Neural progenitor cell (in vitro differentiated cells): ENCODE measurements around the gene R3HCC1L. TPM values are rescaled to one million over a fixed set of nuclear protein-coding genes. Genes with fewer than 3 reads are reported as not detected.

Source experiments
- DNase-seq: peaks from one replicate; pipeline ENCODE4 v3.0.0-alpha.2; 2016; ENCODE audit warnings: low spot score
- H2AFZ ChIP-seq: fragments of 200-600 bp; sonication (generic); replicated peaks from 2 replicates; pipeline ENCODE4 v1.6.1; 2016; ENCODE audit warnings: antibody characterized with exemption
- H3F3A ChIP-seq: fragments of 200-600 bp; sonication (generic); 2 replicates; pipeline ENCODE4 v1.6.1; 2016; ENCODE audit warnings: antibody characterized with exemption, low read depth
- H3K27ac ChIP-seq: fragments of 200-600 bp; sonication (generic); 2 replicates; pipeline ENCODE4 v1.5.1; 2016; ENCODE audit warnings: mild to moderate bottlenecking
- H3K27me3 ChIP-seq: fragments of 200-600 bp; sonication (generic); 2 replicates; pipeline ENCODE4 v1.6.1; 2016; ENCODE audit warnings: mild to moderate bottlenecking, moderate library complexity
- H3K36me3 ChIP-seq: fragments of 200-600 bp; sonication (generic); 2 replicates; pipeline ENCODE4 v1.5.1; 2016
- H3K4me1 ChIP-seq: fragments of 200-600 bp; sonication (generic); 2 replicates; pipeline ENCODE4 v1.6.1; 2016; ENCODE audit warnings: mixed run types
- H3K4me2 ChIP-seq: fragments of 200-600 bp; sonication (generic); 2 replicates; pipeline ENCODE4 v1.6.1; 2016
- H3K4me3 ChIP-seq: fragments of 200-600 bp; sonication (generic); 2 replicates; pipeline ENCODE4 v1.5.1; 2016
- H3K79me2 ChIP-seq: fragments of 200-600 bp; sonication (generic); 2 replicates; pipeline ENCODE4 v1.6.1; 2016; ENCODE audit warnings: low read depth
- H3K9ac ChIP-seq: fragments of 200-600 bp; sonication (generic); 2 replicates; pipeline ENCODE4 v1.6.1; 2016
- H3K9me3 ChIP-seq: fragments of 200-600 bp; sonication (generic); 2 replicates; pipeline ENCODE4 v1.5.1; 2016; ENCODE audit warnings: low read depth
- H4K20me1 ChIP-seq: fragments of 200-600 bp; sonication (generic); 2 replicates; pipeline ENCODE4 v1.6.1; 2016; ENCODE audit warnings: low read depth
- H3K27ac Mint-ChIP-seq: 3 replicates; pipeline ENCODE4 v1.8.0; 2021; ENCODE audit warnings: mixed read lengths
- H3K27me3 Mint-ChIP-seq: 2 replicates; pipeline ENCODE4 v1.8.0; 2022; ENCODE audit warnings: low read depth, mild to moderate bottlenecking, inconsistent platforms, moderate library complexity, mixed read lengths; ENCODE audit not compliant: insufficient read depth
- H3K36me3 Mint-ChIP-seq: 3 replicates; pipeline ENCODE4 v1.8.0; 2021; ENCODE audit warnings: mixed read lengths
- H3K4me1 Mint-ChIP-seq: 3 replicates; pipeline ENCODE4 v1.8.0; 2021; ENCODE audit warnings: mixed read lengths
- H3K4me3 Mint-ChIP-seq: 3 replicates; pipeline ENCODE4 v1.8.0; 2021; ENCODE audit warnings: mild to moderate bottlenecking, moderate library complexity, mixed read lengths
- H3K9me3 Mint-ChIP-seq: 3 replicates; pipeline ENCODE4 v1.8.0; 2020; ENCODE audit warnings: mixed read lengths
- CTCF ChIP-seq: fragments of 200-600 bp; sonication (generic); IDR thresholded peaks from 2 replicates; pipeline ENCODE4 v1.5.1; 2017; ENCODE audit warnings: antibody characterized with exemption, mild to moderate bottlenecking
- EZH2 ChIP-seq: fragments of 200-600 bp; sonication (generic); IDR thresholded peaks from 2 replicates; pipeline ENCODE4 v1.6.1; 2017; ENCODE audit warnings: antibody characterized with exemption, mild to moderate bottlenecking, moderate library complexity
- EZH2phosphoT487 ChIP-seq: fragments of 200-600 bp; sonication (generic); IDR thresholded peaks from 2 replicates; pipeline ENCODE4 v1.6.1; 2017; ENCODE audit warnings: antibody characterized with exemption
- total RNA-seq: library from RNA; depleted of rRNA; stranded (reverse); fragments of >200 nt; gene quantifications from 2 replicates; pipeline ENCODE4 v1.2.3, GENCODE V29; 2015; ENCODE audit warnings: low replicate concordance

R3HCC1L gene
- total RNA-seq, 1 donor from 2014 or later: 26.8 TPM

- no peak for TF ChIP-seq EZH2phosphoT487
- no peak for TF ChIP-seq CTCF
- TF ChIP-seq EZH2: no peak
- H3K4me3 Mint-ChIP-seq: no peak overlapping the region
These were observed 152.9 kb downstream of the R3HCC1L start for GRCh38 chr10:98287321-98287720.

GRCh38 chr10:98289802-98290209, 155.3 kb downstream of the R3HCC1L start:
- Mint-ChIP-seq H3K27ac (no peak overlapping the region), H3K4me3 (no peak overlapping the region), H3K27me3 (peaks cover 2% of the 10 kb centered on the region), H3K9me3 (no peaks in the 10 kb centered on the region), H3K36me3 (no peaks in the 10 kb centered on the region), H3K4me1 (no peaks in the 10 kb centered on the region)
- no peak overlapping the region for H3K9ac ChIP-seq
- H3K9me3 ChIP-seq: no peaks in the 10 kb centered on the region
- H3F3A ChIP-seq: no peaks in the 10 kb centered on the region
- H3K4me2 ChIP-seq: no peak overlapping the region
- TF ChIP-seq EZH2 (no peak), EZH2phosphoT487 (no peak), CTCF (no peak)
- no peaks in the 10 kb centered on the region for H3K4me1 ChIP-seq
- H4K20me1 ChIP-seq: no peaks in the 10 kb centered on the region
- H3K4me3 ChIP-seq: no peak overlapping the region
- no peaks in the 10 kb centered on the region for H3K36me3 ChIP-seq
- no peak overlapping the region for H3K27ac ChIP-seq
- H2AFZ ChIP-seq: no peak overlapping the region
- no peaks in the 10 kb centered on the region for H3K79me2 ChIP-seq
- no peak for DNase-seq
- H3K27me3 ChIP-seq: no peaks in the 10 kb centered on the region

More at GRCh38 chr10:98287321-98287720, 152.9 kb downstream of the R3HCC1L start:
- Histone ChIP-seq H3K9me3 (no peaks in the 10 kb centered on the region), H3K4me1 (no peaks in the 10 kb centered on the region), H4K20me1 (no peaks in the 10 kb centered on the region), H3K79me2 (no peaks in the 10 kb centered on the region), H3K27ac (no peak overlapping the region), H3K9ac (no peak overlapping the region), H2AFZ (no peak overlapping the region), H3K36me3 (no peaks in the 10 kb centered on the region), H3K27me3 (no peaks in the 10 kb centered on the region), H3F3A (no peaks in the 10 kb centered on the region), H3K4me2 (no peak overlapping the region), H3K4me3 (no peak overlapping the region)
- no peak for DNase-seq
- H3K27ac Mint-ChIP-seq: no peak overlapping the region
- no peaks in the 10 kb centered on the region for H3K9me3 Mint-ChIP-seq
- no peaks in the 10 kb centered on the region for H3K36me3 Mint-ChIP-seq
- H3K27me3 Mint-ChIP-seq: peaks cover 2% of the 10 kb centered on the region
- H3K4me1 Mint-ChIP-seq: no peaks in the 10 kb centered on the region

- peaks cover 3% of the 10 kb centered on the region for H3K4me1 ChIP-seq
- H3K4me1 Mint-ChIP-seq: peaks cover 15% of the 10 kb centered on the region
- no peak overlapping the region for H3K27ac Mint-ChIP-seq
- H3F3A ChIP-seq: no peaks in the 10 kb centered on the region
- no peaks in the 10 kb centered on the region for H3K79me2 ChIP-seq
- no peak overlapping the region for H3K27ac ChIP-seq
- H3K27me3 Mint-ChIP-seq: peaks cover 5% of the 10 kb centered on the region
- H3K36me3 ChIP-seq: no peaks in the 10 kb centered on the region
- H2AFZ ChIP-seq: no peak overlapping the region
- TF ChIP-seq CTCF: no peak
- no peak for TF ChIP-seq EZH2
- no peak for TF ChIP-seq EZH2phosphoT487
- no peaks in the 10 kb centered on the region for H3K9me3 Mint-ChIP-seq
- H3K27me3 ChIP-seq: no peaks in the 10 kb centered on the region
- no peak overlapping the region for H3K4me3 Mint-ChIP-seq
- no peak for DNase-seq
- no peak overlapping the region for H3K4me2 ChIP-seq
- H3K36me3 Mint-ChIP-seq: no peaks in the 10 kb centered on the region
- H3K4me3 ChIP-seq: no peak overlapping the region
- H3K9me3 ChIP-seq: no peaks in the 10 kb centered on the region
- H3K9ac ChIP-seq: no peak overlapping the region
- no peaks in the 10 kb centered on the region for H4K20me1 ChIP-seq
These were observed 158.5 kb downstream of the R3HCC1L start for GRCh38 chr10:98292971-98293370.
